T47D (cell line): ENCODE results near the gene TLN1.

ENCODE experiments used
- DNase-seq, 2 experiments: peaks; one replicate each; pipeline versions ENCODE4 v3.0.0 to v3.0.0-alpha.2; 2011 to 2012; ENCODE audit warnings: low read depth in 1 of 2, low spot score in 1 of 2
- JUND ChIP-seq: IDR thresholded peaks from 2 replicates; pipeline ENCODE4 v1.6.1; 2012; ENCODE audit warnings: low read depth
- in situ Hi-C: cut with HindIII; loops from 2 replicates; pipeline ENCODE4 v1.10.0; 2016; ENCODE audit warnings: low sequenced_read_pairs, low pct_unique_long_range_greater_than_20kb

Gene TLN1

GRCh38 chr9:35656831-35657545 is 75.0 kb downstream of the TLN1 start:
- in situ Hi-C loops = no loop called here
- TF ChIP-seq JUND = no peak

GRCh38 chr9:35656348-35656747 is 75.6 kb downstream of the TLN1 start:
- DNase-seq = no peak
- TF ChIP-seq JUND = no peak
- in situ Hi-C loops = no loop called here

More at GRCh38 chr9:35656831-35657545, 75.0 kb downstream of the TLN1 start:
- DNase-seq = no peak

GRCh38 chr9:35653611-35654010 is 78.4 kb downstream of the TLN1 start:
- no peak for DNase-seq
- in situ Hi-C loops = no loop called here
- TF ChIP-seq JUND = no peak

- no peak for DNase-seq
- no peak for TF ChIP-seq JUND
- in situ Hi-C loops = no loop called here
Observed at GRCh38 chr9:35652829-35653209, 79.2 kb downstream of the TLN1 start.

GRCh38 chr9:35651956-35652828 is 79.8 kb downstream of the TLN1 start:
- no peak for TF ChIP-seq JUND
- no peak for DNase-seq
- in situ Hi-C loops = no loop called here

GRCh38 chr9:35650341-35651158 is 81.4 kb downstream of the TLN1 start, which contains the start of gene SIT1:
Gene SIT1, minus strand, starts transcription at chr9:35650931. Its CDS starts 78 bp downstream, at chr9:35650853.
- DNase-seq = no peak
- TF ChIP-seq JUND = no peak
- in situ Hi-C loops = no loop called here

- in situ Hi-C loops = no loop called here
- DNase-seq = no peak
- TF ChIP-seq JUND = no peak
Observed at GRCh38 chr9:35649431-35650340, 82.3 kb downstream of the TLN1 start.
